LHCN-M2 (cell line): ENCODE measurements around the gene DAPK1. TPM values are rescaled to one million over a fixed set of nuclear protein-coding genes. Genes with fewer than 3 reads are reported as not detected.

ENCODE experiments used
- DNase-seq: peaks from one replicate; pipeline ENCODE4 v3.0.0-alpha.2; 2012; ENCODE audit warnings: low read depth
- total RNA-seq: library from RNA; depleted of rRNA; stranded (reverse); fragments of >200 nt; gene quantifications from 2 replicates; pipeline ENCODE4 v1.2.3, GENCODE V29; 2014

DAPK1 gene
- total RNA-seq, 1 experiment from 2014 or later, result 26.6 TPM

GRCh38 chr9:87516926-87517290, 19.2 kb downstream of the DAPK1 start:
- no peak for DNase-seq

GRCh38 chr9:87517732-87518131, 20.1 kb downstream of the DAPK1 start:
- DNase-seq, result no peak

- DNase-seq, result no peak
Observed at GRCh38 chr9:87518702-87519335, 21.2 kb downstream of the DAPK1 start.

DNA sequence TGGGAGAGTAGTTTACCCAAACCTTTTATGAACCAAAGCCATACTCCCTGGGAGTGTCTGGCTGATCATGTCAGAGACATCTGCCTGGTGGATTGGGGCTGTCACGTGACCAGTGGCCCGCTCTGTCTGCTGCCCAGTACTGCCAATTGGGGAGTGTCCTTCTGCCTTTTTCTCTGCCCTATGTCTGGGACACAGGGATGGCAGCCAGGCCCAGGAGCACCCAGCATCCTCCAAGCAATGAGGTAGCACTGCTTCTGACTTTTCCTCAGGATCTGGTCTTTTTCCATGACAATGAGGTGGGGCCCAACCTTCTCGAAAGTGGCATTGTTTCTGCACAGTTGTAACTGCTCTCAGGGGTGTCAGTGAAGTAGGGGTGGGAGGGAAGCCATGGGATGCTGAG, 21.8 kb downstream of the DAPK1 start:
- DNase-seq, result no peak

DNA sequence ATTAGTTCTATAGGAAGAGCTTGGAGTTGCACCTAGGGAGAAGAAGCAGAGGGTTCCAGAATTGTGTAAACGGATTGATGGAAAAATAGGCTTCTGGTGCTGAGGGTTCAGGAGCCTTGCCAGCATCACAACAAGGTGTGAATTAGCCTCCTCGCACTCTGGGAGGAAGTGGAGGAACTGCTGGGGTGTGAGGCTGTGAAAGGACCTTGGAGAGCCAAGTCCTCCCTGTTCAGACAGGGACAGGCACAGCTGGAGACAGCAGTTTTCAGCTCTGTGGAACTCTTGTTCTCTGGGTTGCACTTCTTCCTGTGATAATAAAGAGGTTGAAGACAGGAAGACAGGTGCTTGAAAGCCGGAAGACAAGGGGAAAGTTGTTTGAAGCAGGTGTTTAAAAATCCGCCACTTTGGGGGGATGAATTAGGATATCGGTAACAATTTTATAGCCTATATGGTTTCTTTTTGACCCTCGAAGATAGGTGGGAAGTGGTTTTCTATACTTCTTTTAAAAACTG, 22.6 kb downstream of the DAPK1 start:
- DNase-seq, result no peak

DNA sequence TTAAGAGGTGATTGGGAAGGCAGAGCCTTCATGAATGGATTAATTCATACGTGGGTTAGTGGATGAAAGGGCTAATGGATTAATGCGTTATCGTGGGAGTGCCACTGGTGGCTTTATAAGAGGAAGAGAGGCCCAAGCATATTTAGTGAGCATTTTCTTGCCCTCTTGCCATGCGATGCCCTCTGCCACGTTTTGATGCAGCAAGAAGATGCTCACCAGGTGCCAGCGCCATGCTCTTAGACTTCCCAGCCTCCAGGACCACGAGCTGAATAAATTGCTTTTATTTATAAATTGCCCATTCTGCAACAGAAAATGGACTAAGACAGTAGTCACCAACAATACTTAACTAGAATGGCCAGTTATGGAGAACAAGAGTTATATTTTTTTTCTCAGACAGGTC, 24.2 kb downstream of the DAPK1 start:
- DNase-seq, result no peak

DNA sequence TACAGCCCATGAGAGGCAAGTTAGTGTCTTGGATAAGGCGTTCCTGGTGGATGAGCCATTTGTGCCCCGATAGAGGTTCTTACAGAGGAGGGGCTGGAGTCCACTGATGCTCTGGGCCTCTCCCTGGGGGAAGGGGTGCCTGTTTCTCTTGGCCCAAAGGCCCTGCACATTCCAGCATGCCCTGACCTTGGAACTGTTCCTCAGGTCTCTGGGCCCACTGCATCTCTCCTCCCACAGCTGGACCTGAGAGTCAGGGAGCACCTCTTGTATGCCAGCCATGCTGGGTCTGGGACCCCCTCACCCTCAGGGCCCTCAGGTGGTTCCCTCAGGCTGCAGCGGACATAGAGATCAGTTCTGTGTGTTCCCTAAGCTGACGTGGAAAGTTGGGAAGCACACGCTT, 26.4 kb downstream of the DAPK1 start:
- no peak for DNase-seq

GRCh38 chr9:87525546-87526303, 28.1 kb downstream of the DAPK1 start:
- no peak for DNase-seq

DNA sequence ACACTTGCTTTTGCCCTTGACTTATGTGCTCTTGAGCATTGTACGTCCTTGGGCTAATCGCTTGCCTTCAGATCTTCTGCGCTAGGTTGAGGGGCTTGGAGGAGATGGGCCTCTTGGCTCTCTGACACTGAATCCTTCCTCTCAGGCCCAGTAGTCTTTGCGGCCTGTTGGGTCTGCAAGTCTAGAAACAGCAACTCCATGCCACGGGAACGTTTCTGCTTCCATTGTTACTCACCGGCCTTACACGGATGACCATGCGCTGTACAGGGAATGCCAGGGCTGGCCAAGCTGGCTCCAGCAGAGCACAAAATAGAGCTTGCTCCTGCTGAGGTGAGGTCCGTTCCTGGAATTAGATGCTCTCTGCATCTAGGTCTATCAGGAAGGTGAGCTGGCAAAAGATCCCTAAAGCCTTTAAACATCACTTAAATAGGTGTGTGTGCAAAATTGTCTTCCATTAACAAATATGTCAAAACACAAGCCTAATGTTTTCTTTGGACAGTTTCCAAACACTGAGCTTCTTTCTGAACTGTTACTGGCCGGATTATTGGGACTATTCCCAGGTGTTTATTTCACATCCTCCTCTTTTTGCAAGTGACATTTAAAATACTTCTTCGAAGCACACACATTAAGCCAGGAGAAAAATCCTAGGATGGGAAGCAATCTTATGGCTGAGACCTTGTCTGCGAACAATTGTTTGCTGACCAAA, 29.7 kb downstream of the DAPK1 start:
- DNase-seq, result no peak

GRCh38 chr9:87528969-87529368, 31.3 kb downstream of the DAPK1 start:
- DNase-seq, result no peak

GRCh38 chr9:87529671-87530070, 32.0 kb downstream of the DAPK1 start:
- no peak for DNase-seq

GRCh38 chr9:87530716-87531115, 33.0 kb downstream of the DAPK1 start:
- no peak for DNase-seq

- no peak for DNase-seq
Observed at GRCh38 chr9:87531370-87532295, 34.0 kb downstream of the DAPK1 start.

DNA sequence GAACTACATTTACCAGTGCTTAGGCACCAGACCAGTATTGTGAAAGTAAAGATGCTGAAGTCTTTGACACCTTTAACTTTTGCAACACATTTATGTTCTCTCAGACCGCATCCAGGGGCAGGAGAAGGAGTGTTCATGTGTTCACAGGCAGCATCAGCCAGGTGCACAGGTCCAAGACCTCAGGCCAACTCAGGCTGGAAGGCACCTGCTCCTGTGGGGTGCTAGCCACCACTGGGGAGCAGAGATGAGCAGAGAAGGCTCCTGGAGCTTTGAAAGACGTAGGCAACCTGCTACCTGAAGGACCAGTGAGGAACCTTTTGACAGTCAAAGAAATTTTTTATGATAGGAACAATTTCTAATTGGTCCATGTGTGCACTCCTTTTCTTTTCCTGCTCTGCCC, 35.6 kb downstream of the DAPK1 start:
- no peak for DNase-seq

DNA sequence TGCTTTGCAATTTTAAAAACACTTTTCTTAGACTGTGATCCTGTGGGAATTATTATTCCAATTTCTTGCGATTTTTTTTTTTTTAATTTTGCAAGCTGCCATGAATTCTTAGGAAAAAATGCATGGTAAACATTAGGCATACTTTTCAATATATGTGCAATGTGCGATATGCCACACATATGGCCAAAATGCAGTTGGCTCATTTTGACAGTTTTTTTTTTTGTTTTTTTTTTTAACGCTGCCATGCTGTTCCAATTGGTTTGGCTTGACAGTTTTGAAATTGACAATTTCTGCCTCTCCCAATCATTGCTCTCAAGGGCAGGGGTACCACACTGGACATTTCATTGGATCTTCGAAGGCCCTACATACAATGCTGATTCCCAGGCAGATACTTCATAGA, 36.4 kb downstream of the DAPK1 start:
- DNase-seq, result no peak

- no peak for DNase-seq
Observed at GRCh38 chr9:87534957-87535356, 37.3 kb downstream of the DAPK1 start.

DNA sequence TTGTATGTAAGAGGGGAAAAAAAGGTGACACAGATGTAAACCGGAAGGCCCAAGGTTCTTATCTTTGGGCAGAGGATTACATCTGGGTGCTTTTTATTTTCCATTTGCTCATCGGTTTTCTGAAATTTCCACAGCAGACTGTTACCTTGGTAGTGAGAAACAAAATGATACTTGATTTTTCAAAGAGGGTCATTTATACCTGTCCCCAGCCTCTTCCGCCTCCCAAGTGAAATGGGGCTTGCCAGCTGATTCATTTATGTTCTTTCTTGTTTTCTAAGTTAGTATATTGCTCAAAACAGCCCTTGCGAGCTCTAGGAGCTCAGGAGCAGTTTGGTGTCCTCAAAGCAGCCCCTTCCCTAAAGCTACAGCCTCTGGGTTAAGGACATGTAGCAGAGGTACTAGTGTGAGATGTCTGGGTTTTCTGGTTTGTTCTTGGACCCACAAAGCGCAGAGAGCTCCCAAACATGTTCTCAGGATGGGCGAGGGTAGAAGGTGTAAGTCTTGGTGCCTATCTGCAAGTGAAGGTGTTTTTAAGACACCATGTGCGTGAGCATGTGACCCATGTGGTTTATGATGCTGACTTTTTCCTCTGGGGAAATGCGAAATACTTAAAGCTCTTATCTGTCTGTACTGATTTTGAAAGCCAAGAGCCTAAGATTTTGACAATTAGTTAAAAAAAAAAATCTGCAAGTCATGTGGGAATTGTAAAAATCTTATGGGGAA, 38.3 kb downstream of the DAPK1 start:
- DNase-seq, result no peak

- no peak for DNase-seq
Observed at GRCh38 chr9:87537625-87538024, 40.0 kb downstream of the DAPK1 start.

DNA sequence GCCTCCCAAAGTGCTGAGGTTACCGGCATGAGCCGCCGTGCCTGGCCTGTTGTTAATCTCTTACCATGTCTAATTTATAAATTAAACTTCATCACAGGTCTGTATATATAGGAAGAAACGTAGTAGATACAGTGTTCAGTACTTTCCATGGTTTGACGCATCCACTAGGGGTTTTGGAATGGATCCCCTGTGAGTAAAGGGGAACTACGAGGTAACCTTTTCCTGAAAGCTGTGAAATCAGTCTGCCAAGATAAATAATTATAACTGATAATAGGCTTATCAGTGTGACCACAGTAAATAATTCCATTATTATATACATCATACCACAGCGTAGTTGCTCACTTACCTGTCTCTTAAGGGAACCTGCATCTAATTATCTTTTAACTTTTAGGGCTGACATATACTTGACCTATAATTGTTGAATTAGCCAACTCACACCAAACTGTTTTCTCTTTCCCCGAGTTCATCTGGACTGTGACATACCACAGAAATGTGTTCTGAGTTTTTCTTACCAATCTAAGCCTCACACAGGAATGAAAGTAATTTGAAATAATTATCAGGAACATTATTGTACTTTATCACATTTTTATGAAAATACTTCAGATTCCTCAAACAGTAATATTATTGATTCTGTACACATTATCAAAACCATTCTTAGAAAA, 42.9 kb downstream of the DAPK1 start:
- no peak for DNase-seq

DNA sequence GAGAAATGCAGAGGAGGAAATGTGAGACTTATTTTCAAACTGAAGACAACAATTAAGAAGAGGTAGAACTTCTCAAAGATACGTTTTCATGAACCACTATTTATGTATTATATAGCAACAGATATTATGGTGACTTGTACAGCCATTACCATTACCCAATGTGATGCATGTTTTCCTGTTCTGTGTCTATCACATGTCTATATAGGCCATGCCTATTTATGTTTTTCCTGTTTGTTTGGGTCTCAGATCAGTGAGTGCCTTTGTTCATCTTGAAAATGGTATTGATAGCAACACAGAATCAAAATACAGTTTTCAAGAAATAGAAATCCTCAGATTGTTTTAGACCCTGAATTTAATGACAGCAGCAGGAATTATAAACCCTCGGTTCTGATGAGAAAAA, 44.0 kb downstream of the DAPK1 start:
- no peak for DNase-seq
